ENCODE results near the gene FAM193B. TPM values are rescaled to one million over a fixed set of nuclear protein-coding genes. Genes with fewer than 3 reads are reported as not detected.
A peak's percentile ranks its signal among the peaks of the same experiment; 100 is the strongest.
"Not testable (repeated sequence)": the region's sequence is repeated elsewhere in the genome, so short reads cannot be mapped to it uniquely, and the experiment has no call there.

Gene FAM193B
- total RNA-seq, 2 experiments from 2014 or later = 63.6 to 77.7 TPM

- CTCF ChIA-PET = no interaction called here
- Mint-ChIP-seq H3K9me3 (ENCODE audit: low read depth) (peaks cover 2% of the 10 kb centered on the region), H3K27me3 (no peaks in the 10 kb centered on the region), H3K4me1 (no peaks in the 10 kb centered on the region), H3K4me3 (no peak overlapping the region), H3K27ac (no peak overlapping the region), H3K36me3 (ENCODE audit: low read depth) (no peaks in the 10 kb centered on the region)
- DNase-seq (no peak), ATAC-seq (no peak)
- intact Hi-C loops (cut with DNase I, micrococcal nuclease) = no loop called here
- POLR2A ChIA-PET = no interaction called here
Observed at GRCh38 chr5:177576169-177576568, 21.8 kb upstream of the FAM193B start.

GRCh38 chr5:177575488-177575887 is 21.1 kb upstream of the FAM193B start:
- ATAC-seq (no peak), DNase-seq (no peak)
- no peaks in the 10 kb centered on the region for H3K4me1 Mint-ChIP-seq
- intact Hi-C loops (cut with DNase I, micrococcal nuclease) = no loop called here
- H3K9me3 Mint-ChIP-seq (ENCODE audit: low read depth) = peaks cover 2% of the 10 kb centered on the region
- H3K4me3 Mint-ChIP-seq = no peak overlapping the region
- no peak overlapping the region for H3K27ac Mint-ChIP-seq
- ChIA-PET CTCF (no interaction called here), POLR2A (no interaction called here)
- no peaks in the 10 kb centered on the region for H3K36me3 Mint-ChIP-seq (ENCODE audit: low read depth)
- no peaks in the 10 kb centered on the region for H3K27me3 Mint-ChIP-seq

- ChIA-PET POLR2A (no interaction called here), CTCF (interaction anchor here (0.8 to 1.3 kb wide), 3 partner anchors 9 to 16 kb away, joined by 3 to 4 read pairs (median 4); no protein-coding TSS in a partner anchor)
Observed at GRCh38 chr5:177569894-177570293, 15.5 kb upstream of the FAM193B start.

GRCh38 chr5:177568326-177568725 is 14.0 kb upstream of the FAM193B start:
- peaks cover 2% of the 10 kb centered on the region for H3K9me3 Mint-ChIP-seq (ENCODE audit: low read depth)
- no peak for ATAC-seq
- H3K4me1 Mint-ChIP-seq = no peaks in the 10 kb centered on the region
- intact Hi-C loops (cut with DNase I, micrococcal nuclease) = no loop called here
- ChIA-PET POLR2A (no interaction called here), CTCF (interaction anchor here (0.7 to 1.7 kb wide), 2 partner anchors 13 to 111 kb away, joined by 3 read pairs; no protein-coding TSS in a partner anchor)
- H3K27me3 Mint-ChIP-seq = no peaks in the 10 kb centered on the region
- DNase-seq = no peak
- H3K36me3 Mint-ChIP-seq (ENCODE audit: low read depth) = no peaks in the 10 kb centered on the region
- H3K4me3 Mint-ChIP-seq = no peak overlapping the region
- H3K27ac Mint-ChIP-seq = no peak overlapping the region

More at GRCh38 chr5:177569894-177570293, 15.5 kb upstream of the FAM193B start:
- H3K27ac Mint-ChIP-seq = no peak overlapping the region
- no peaks in the 10 kb centered on the region for H3K27me3 Mint-ChIP-seq
- DNase-seq = no peak
- H3K9me3 Mint-ChIP-seq (ENCODE audit: low read depth) = peaks cover 2% of the 10 kb centered on the region
- H3K4me1 Mint-ChIP-seq = no peaks in the 10 kb centered on the region
- H3K4me3 Mint-ChIP-seq = no peak overlapping the region
- no peak for ATAC-seq
- no peaks in the 10 kb centered on the region for H3K36me3 Mint-ChIP-seq (ENCODE audit: low read depth)
- intact Hi-C loops (cut with DNase I, micrococcal nuclease) = no loop called here

- DNase-seq = no peak
- ATAC-seq = no peak
Observed at GRCh38 chr5:177565046-177565445, 10.7 kb upstream of the FAM193B start.

GRCh38 chr5:177559446-177559941 is 5.1 kb upstream of the FAM193B start:
- H3K36me3 Mint-ChIP-seq (ENCODE audit: low read depth); H3K27ac Mint-ChIP-seq; H3K9me3 Mint-ChIP-seq (ENCODE audit: low read depth); H3K4me3 Mint-ChIP-seq; H3K27me3 Mint-ChIP-seq; POLR2A ChIA-PET; ATAC-seq; H3K4me1 Mint-ChIP-seq; DNase-seq: not testable (repeated sequence)
- intact Hi-C loops (cut with DNase I, micrococcal nuclease) = loop anchor here in 1 of 2 experiments (10.0 kb wide), 1 partner anchor 555 kb away; the partner anchor contains the start of gene UIMC1
- CTCF ChIA-PET = interaction anchor here (0.8 kb wide), 1 partner anchor 14 kb away, joined by 3 read pairs; no protein-coding TSS in a partner anchor

More at GRCh38 chr5:177565046-177565445, 10.7 kb upstream of the FAM193B start:
- intact Hi-C loops (cut with DNase I, micrococcal nuclease) = no loop called here
- no peak overlapping the region for H3K4me3 Mint-ChIP-seq
- H3K27me3 Mint-ChIP-seq = no peaks in the 10 kb centered on the region
- H3K36me3 Mint-ChIP-seq (ENCODE audit: low read depth) = no peaks in the 10 kb centered on the region
- ChIA-PET CTCF (interaction anchor here (0.6 kb wide), 1 partner anchor 19 kb away, joined by 4 read pairs; no protein-coding TSS in a partner anchor), POLR2A (no interaction called here)
- no peaks in the 10 kb centered on the region for H3K9me3 Mint-ChIP-seq (ENCODE audit: low read depth)
- no peaks in the 10 kb centered on the region for H3K4me1 Mint-ChIP-seq
- H3K27ac Mint-ChIP-seq = no peak overlapping the region

- H3K9me3 Mint-ChIP-seq (ENCODE audit: low read depth) = no peaks in the 10 kb centered on the region
- H3K27ac Mint-ChIP-seq = no peak overlapping the region
- CTCF ChIA-PET = interaction anchor here (0.7 to 1.6 kb wide), 3 partner anchors 12 to 421 kb away, joined by 3 to 4 read pairs (median 3); no protein-coding TSS in a partner anchor
Observed at GRCh38 chr5:177557796-177558195, 3.4 kb upstream of the FAM193B start.

GRCh38 chr5:177557041-177557647 is 2.8 kb upstream of the FAM193B start:
- no peaks in the 10 kb centered on the region for H3K27me3 Mint-ChIP-seq
- H3K36me3 Mint-ChIP-seq (ENCODE audit: low read depth) = peaks cover 8% of the 10 kb centered on the region
- DNase-seq (no peak), ATAC-seq (no peak)
- H3K4me3 Mint-ChIP-seq = no peak overlapping the region
- H3K4me1 Mint-ChIP-seq = peaks cover 19% of the 10 kb centered on the region
- intact Hi-C loops (cut with DNase I, micrococcal nuclease) = loop anchor here in 1 of 2 experiments (10.0 kb wide), 1 partner anchor 552 kb away; the partner anchor contains the start of gene UIMC1
- POLR2A ChIA-PET = no interaction called here
- no peaks in the 10 kb centered on the region for H3K9me3 Mint-ChIP-seq (ENCODE audit: low read depth)
- H3K27ac Mint-ChIP-seq = no peak overlapping the region
- CTCF ChIA-PET = interaction anchor here (0.6 to 1.6 kb wide), 3 partner anchors 12 to 56 kb away, joined by 3 to 4 read pairs (median 3); no protein-coding TSS in a partner anchor

More at GRCh38 chr5:177557796-177558195, 3.4 kb upstream of the FAM193B start:
- no peak overlapping the region for H3K4me3 Mint-ChIP-seq
- POLR2A ChIA-PET = no interaction called here
- DNase-seq (no peak), ATAC-seq (no peak)
- intact Hi-C loops (cut with DNase I, micrococcal nuclease) = loop anchor here in 1 of 2 experiments (10.0 kb wide), 1 partner anchor 553 kb away; the partner anchor contains the start of gene UIMC1
- H3K4me1 Mint-ChIP-seq = peaks cover 13% of the 10 kb centered on the region
- peaks cover 5% of the 10 kb centered on the region for H3K36me3 Mint-ChIP-seq (ENCODE audit: low read depth)
- no peaks in the 10 kb centered on the region for H3K27me3 Mint-ChIP-seq

- no peak overlapping the region for H3K27ac Mint-ChIP-seq
- H3K4me3 Mint-ChIP-seq = peak overlapping the region; percentile 80
- no peak for DNase-seq
- no peak for ATAC-seq
- H3K9me3 Mint-ChIP-seq (ENCODE audit: low read depth) = no peaks in the 10 kb centered on the region
- POLR2A ChIA-PET = no interaction called here
- intact Hi-C loops (cut with DNase I, micrococcal nuclease) = loop anchor here (2.0 to 10.0 kb wide), 3 partner anchors 39 to 551 kb away; partner anchors contain the start of genes DDX41 (in 1 of the 2), LMAN2 (in 1 of the 2) and UIMC1 (in 1 of the 2)
- H3K27me3 Mint-ChIP-seq = no peaks in the 10 kb centered on the region
- peaks cover 22% of the 10 kb centered on the region for H3K4me1 Mint-ChIP-seq
- peaks cover 13% of the 10 kb centered on the region for H3K36me3 Mint-ChIP-seq (ENCODE audit: low read depth)
- CTCF ChIA-PET = interaction anchor here (0.6 to 1.6 kb wide), 3 partner anchors 12 to 1078 kb away, joined by 3 read pairs; no protein-coding TSS in a partner anchor
Observed at GRCh38 chr5:177555665-177556064, 1.3 kb upstream of the FAM193B start.

- peak overlapping the region; percentile 66 for H3K27ac Mint-ChIP-seq
- intact Hi-C loops (cut with DNase I, micrococcal nuclease) = loop anchor here (2.0 to 10.0 kb wide), 3 partner anchors 38 to 550 kb away; partner anchors contain the start of genes DDX41 (in 1 of the 2), LMAN2 (in 1 of the 2) and UIMC1 (in 1 of the 2)
- H3K9me3 Mint-ChIP-seq (ENCODE audit: low read depth) = no peaks in the 10 kb centered on the region
- CTCF ChIA-PET = interaction anchor here (0.5 to 1.6 kb wide), 4 partner anchors 12 to 1078 kb away, joined by 3 read pairs; no protein-coding TSS in a partner anchor
- peaks cover 13% of the 10 kb centered on the region for H3K36me3 Mint-ChIP-seq (ENCODE audit: low read depth)
- DNase-seq = no peak
- no peaks in the 10 kb centered on the region for H3K27me3 Mint-ChIP-seq
- H3K4me1 Mint-ChIP-seq = peaks cover 24% of the 10 kb centered on the region
- POLR2A ChIA-PET = no interaction called here
- peak overlapping the region; percentile 80 for H3K4me3 Mint-ChIP-seq
- ATAC-seq = no peak
Observed at GRCh38 chr5:177555228-177555627, 865 bp upstream of the FAM193B start.

- CTCF ChIA-PET = interaction anchor here (1.0 kb wide), 2 partner anchors 16 to 30 kb away, joined by 3 to 4 read pairs; no protein-coding TSS in a partner anchor
- intact Hi-C loops (cut with DNase I, micrococcal nuclease) = loop anchor here (1.0 to 10.0 kb wide), 6 partner anchors 37 to 549 kb away; partner anchors contain the start of genes TMED9 (in 2 of the 2), B4GALT7 (in 1 of the 2), DDX41 (in 1 of the 2) and LMAN2 (in 1 of the 2)
Observed at GRCh38 chr5:177553671-177554429, 513 bp downstream of the FAM193B start.

More at GRCh38 chr5:177553671-177554429, 513 bp downstream of the FAM193B start:
- Mint-ChIP-seq H3K4me3 (peak overlapping the region; percentile 80), H3K27me3 (no peaks in the 10 kb centered on the region), H3K27ac (peak overlapping the region; percentile 42), H3K4me1 (peaks cover 25% of the 10 kb centered on the region), H3K36me3 (ENCODE audit: low read depth) (peaks cover 13% of the 10 kb centered on the region), H3K9me3 (ENCODE audit: low read depth) (no peaks in the 10 kb centered on the region)
- DNase-seq (peak; percentile 66), ATAC-seq (peak; percentile 45)
- POLR2A ChIA-PET = no interaction called here

Data from activated CD4-positive, alpha-beta T cell treated with anti-CD3 and anti-CD28 coated beads for 36 hours (primary cell).